ENCODE data around the gene ZBTB16. TPM values are rescaled to one million over a fixed set of nuclear protein-coding genes. Genes with fewer than 3 reads are reported as not detected.

ZBTB16 gene
- total RNA-seq, 1 donor from 2014 or later: 0.17 TPM

GRCh38 chr11:114161486-114162250 is 102.2 kb downstream of the ZBTB16 start:
- H3K4me3 ChIP-seq (ENCODE audit: low read depth, low read length): no peak overlapping the region
- no peak for DNase-seq (ENCODE audit: low read depth)
- TF ChIP-seq CTCF (conservative IDR thresholded peaks at IDR 0.05; ENCODE audit: low read depth, low read length): no peak

- DNase-seq (ENCODE audit: low read depth): peak; percentile 97
- no peak for TF ChIP-seq CTCF (conservative IDR thresholded peaks at IDR 0.05; ENCODE audit: low read depth, low read length)
- H3K4me3 ChIP-seq (ENCODE audit: low read depth, low read length): no peak overlapping the region
Measured at GRCh38 chr11:114162719-114163123, 103.2 kb downstream of the ZBTB16 start.

- TF ChIP-seq CTCF (conservative IDR thresholded peaks at IDR 0.05; ENCODE audit: low read depth, low read length): no peak
- peak overlapping the region; percentile 30 for H3K4me3 ChIP-seq (ENCODE audit: low read depth, low read length)
- peak; percentile 68 for DNase-seq (ENCODE audit: low read depth)
Measured at GRCh38 chr11:114163229-114163631, 103.7 kb downstream of the ZBTB16 start.

- no peak for DNase-seq (ENCODE audit: low read depth)
- TF ChIP-seq CTCF (conservative IDR thresholded peaks at IDR 0.05; ENCODE audit: low read depth, low read length): no peak
- peak overlapping the region; percentile 30 for H3K4me3 ChIP-seq (ENCODE audit: low read depth, low read length)
Measured at GRCh38 chr11:114163830-114164401, 104.4 kb downstream of the ZBTB16 start.

- DNase-seq (ENCODE audit: low read depth): no peak
- no peak overlapping the region for H3K4me3 ChIP-seq (ENCODE audit: low read depth, low read length)
- no peak for TF ChIP-seq CTCF (conservative IDR thresholded peaks at IDR 0.05; ENCODE audit: low read depth, low read length)
Measured at GRCh38 chr11:114164546-114164945, 105.0 kb downstream of the ZBTB16 start.

GRCh38 chr11:114165326-114166230 is 106.1 kb downstream of the ZBTB16 start:
- no peak for TF ChIP-seq CTCF (conservative IDR thresholded peaks at IDR 0.05; ENCODE audit: low read depth, low read length)
- no peak for DNase-seq (ENCODE audit: low read depth)
- H3K4me3 ChIP-seq (ENCODE audit: low read depth, low read length): no peak overlapping the region

Measured in epithelial cell of proximal tubule (primary cell).